Muscle layer of duodenum (tissue), 2 donors: ENCODE measurements around the gene POLR2L.
A peak's percentile ranks its signal among the peaks of the same experiment; 100 is the strongest.

ENCODE experiments used
- H3K27ac ChIP-seq: one replicate; pipeline ENCODE4 v1.7.0; 2013; ENCODE audit warnings: mild to moderate bottlenecking, low read length
- H3K27me3 ChIP-seq: one replicate; pipeline ENCODE4 v1.7.0; 2013; ENCODE audit warnings: low read depth, mild to moderate bottlenecking, control low read depth, low read length
- H3K36me3 ChIP-seq, 2 donors: one replicate each; pipeline ENCODE4 v1.7.0; 2013; ENCODE audit warnings: low read length in 2 of 2, control low read depth in 1 of 2, mild to moderate bottlenecking in 1 of 2; ENCODE audit not compliant: insufficient read depth in 2 of 2, control insufficient read depth in 1 of 2
- H3K4me1 ChIP-seq, 2 donors: one replicate each; pipeline ENCODE4 v1.7.0; 2013; ENCODE audit warnings: low read length in 2 of 2, mild to moderate bottlenecking in 2 of 2, control low read depth in 1 of 2, moderate library complexity in 1 of 2; ENCODE audit not compliant: insufficient read depth in 2 of 2, control insufficient read depth in 1 of 2
- H3K4me3 ChIP-seq, 2 donors: one replicate each; pipeline ENCODE4 v1.7.0; 2013; ENCODE audit warnings: low read length in 2 of 2, low read depth in 1 of 2, mild to moderate bottlenecking in 1 of 2
- H3K9me3 ChIP-seq, 2 donors: one replicate each; pipeline ENCODE4 v1.7.0; 2013; ENCODE audit warnings: low read length in 2 of 2, control low read depth in 1 of 2, mild to moderate bottlenecking in 1 of 2; ENCODE audit not compliant: control insufficient read depth in 1 of 2
- donor health status: healthy.

POLR2L gene

DNA sequence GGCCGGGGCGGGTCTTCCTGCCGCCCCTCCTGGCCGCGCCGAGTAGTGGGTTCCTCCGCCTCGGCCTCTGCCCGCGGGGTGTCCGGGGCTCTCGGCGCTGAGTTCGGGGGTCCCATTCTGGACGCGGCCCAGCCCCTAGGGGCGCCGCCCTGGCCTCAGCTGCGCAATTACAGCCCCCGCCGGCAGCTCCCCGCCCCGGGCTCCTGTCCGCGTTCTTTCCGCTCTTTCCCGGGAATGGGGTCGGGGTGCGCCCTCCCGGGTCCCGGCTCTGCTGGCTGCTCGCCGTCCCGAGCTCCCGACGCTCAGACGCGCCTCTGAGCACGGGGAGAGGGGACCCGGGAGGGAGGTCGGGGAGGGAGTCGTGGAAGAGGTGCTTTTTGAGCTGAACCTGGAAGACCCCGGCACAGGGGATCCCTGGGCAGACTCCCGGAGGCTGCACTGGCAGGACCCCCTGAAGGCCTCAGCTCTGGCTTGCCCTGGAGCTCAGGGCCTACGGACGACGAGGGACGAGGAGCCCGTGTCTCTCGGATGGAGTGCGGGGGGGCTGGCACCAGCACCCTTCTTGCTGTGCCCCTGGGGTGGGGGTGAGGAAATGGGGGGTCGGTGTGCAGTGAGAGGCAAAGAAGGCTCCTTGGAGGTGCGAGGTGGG is 881 bp upstream of the POLR2L start:
- H3K27me3 ChIP-seq: no peaks in the 10 kb centered on the region
- H3K4me3 ChIP-seq: peak overlapping the region; percentile 59 to 99
- no peaks in the 10 kb centered on the region for H3K9me3 ChIP-seq
- peaks cover 11 to 57% of the 10 kb centered on the region in 2 donors for H3K4me1 ChIP-seq
- peaks cover 7 to 26% of the 10 kb centered on the region in 2 donors for H3K36me3 ChIP-seq
- peak overlapping the region; percentile 45 for H3K27ac ChIP-seq

GRCh38 chr11:841981-842369 is 354 bp downstream of the POLR2L start:
- peak overlapping the region; percentile 31 for H3K27ac ChIP-seq
- H3K27me3 ChIP-seq: no peaks in the 10 kb centered on the region
- H3K4me3 ChIP-seq: peak overlapping the region; percentile 74 to 99
- no peaks in the 10 kb centered on the region for H3K9me3 ChIP-seq
- peaks cover 10 to 37% of the 10 kb centered on the region in 2 donors for H3K36me3 ChIP-seq
- peaks cover 11 to 56% of the 10 kb centered on the region in 2 donors for H3K4me1 ChIP-seq

GRCh38 chr11:839875-840617 is 2.3 kb downstream of the POLR2L start:
- no peaks in the 10 kb centered on the region for H3K27me3 ChIP-seq
- H3K4me3 ChIP-seq: peak overlapping the region in 1 of 2 donors; percentile 99
- no peaks in the 10 kb centered on the region for H3K9me3 ChIP-seq
- H3K36me3 ChIP-seq: peaks cover 10 to 46% of the 10 kb centered on the region in 2 donors
- no peak overlapping the region for H3K27ac ChIP-seq
- H3K4me1 ChIP-seq: peaks cover 11 to 48% of the 10 kb centered on the region in 2 donors

GRCh38 chr11:839280-839623 is 3.1 kb downstream of the POLR2L start:
- peaks cover 8 to 48% of the 10 kb centered on the region in 2 donors for H3K4me1 ChIP-seq
- H3K9me3 ChIP-seq: no peaks in the 10 kb centered on the region
- H3K27ac ChIP-seq: no peak overlapping the region
- no peak overlapping the region for H3K4me3 ChIP-seq
- H3K27me3 ChIP-seq: no peaks in the 10 kb centered on the region
- peaks cover 10 to 46% of the 10 kb centered on the region in 2 donors for H3K36me3 ChIP-seq

- Histone ChIP-seq H3K27ac (no peak overlapping the region), H3K4me1 (peaks cover 8 to 47% of the 10 kb centered on the region in 2 donors), H3K36me3 (peaks cover 10 to 46% of the 10 kb centered on the region in 2 donors), H3K9me3 (no peaks in the 10 kb centered on the region), H3K27me3 (no peaks in the 10 kb centered on the region), H3K4me3 (no peak overlapping the region)
Observed at GRCh38 chr11:838441-839279, 3.7 kb downstream of the POLR2L start.

- Histone ChIP-seq H3K36me3 (peaks cover 10 to 46% of the 10 kb centered on the region in 2 donors), H3K27ac (no peak overlapping the region), H3K27me3 (no peaks in the 10 kb centered on the region), H3K4me1 (peaks cover 8 to 46% of the 10 kb centered on the region in 2 donors), H3K4me3 (no peak overlapping the region), H3K9me3 (no peaks in the 10 kb centered on the region)
Observed at GRCh38 chr11:837990-838307, 4.4 kb downstream of the POLR2L start.

- Histone ChIP-seq H3K4me3 (no peak overlapping the region), H3K36me3 (peaks cover 10 to 46% of the 10 kb centered on the region in 2 donors), H3K27ac (no peak overlapping the region), H3K4me1 (peaks cover 8 to 48% of the 10 kb centered on the region in 2 donors), H3K9me3 (no peaks in the 10 kb centered on the region), H3K27me3 (no peaks in the 10 kb centered on the region)
Observed at GRCh38 chr11:837189-837989, 4.9 kb downstream of the POLR2L start.

DNA sequence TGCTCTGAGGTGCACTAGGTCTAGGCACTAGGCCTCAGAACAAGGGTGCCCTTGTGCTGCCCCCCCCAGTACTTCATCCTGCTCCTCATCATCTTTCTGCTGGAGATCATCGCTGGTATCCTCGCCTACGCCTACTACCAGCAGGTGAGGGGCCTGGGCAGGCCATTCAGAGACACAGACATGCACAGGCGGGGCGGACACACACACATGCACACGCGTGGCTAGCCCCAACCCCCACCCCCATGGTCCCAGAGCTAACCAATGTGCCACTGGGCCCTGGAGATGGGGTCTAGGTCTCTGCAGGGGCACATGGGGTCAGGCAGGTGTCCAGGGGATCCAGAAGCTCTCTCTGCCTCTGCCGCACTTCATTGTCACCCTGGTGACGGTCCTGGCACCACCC is 5.6 kb downstream of the POLR2L start:
- Histone ChIP-seq H3K4me3 (no peak overlapping the region), H3K4me1 (peaks cover 8 to 55% of the 10 kb centered on the region in 2 donors), H3K36me3 (peaks cover 10 to 46% of the 10 kb centered on the region in 2 donors), H3K27me3 (no peaks in the 10 kb centered on the region), H3K27ac (no peak overlapping the region), H3K9me3 (no peaks in the 10 kb centered on the region)

DNA sequence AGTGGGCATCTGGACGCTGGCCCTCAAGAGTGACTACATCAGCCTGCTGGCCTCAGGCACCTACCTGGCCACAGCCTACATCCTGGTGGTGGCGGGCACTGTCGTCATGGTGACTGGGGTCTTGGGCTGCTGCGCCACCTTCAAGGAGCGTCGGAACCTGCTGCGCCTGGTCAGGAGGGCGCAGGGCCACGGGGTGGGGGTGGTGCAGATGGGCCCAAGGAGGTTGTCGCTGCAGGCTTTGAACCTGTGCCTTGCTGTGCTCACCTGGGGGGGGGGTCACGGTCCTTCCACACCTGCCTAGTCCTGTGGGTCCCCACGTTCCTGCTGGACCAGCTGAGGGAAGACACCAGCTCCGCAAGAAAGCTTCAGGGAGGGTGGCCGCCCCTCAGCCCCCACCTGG is 6.1 kb downstream of the POLR2L start:
- no peak overlapping the region for H3K4me3 ChIP-seq
- peaks cover 10 to 46% of the 10 kb centered on the region in 2 donors for H3K36me3 ChIP-seq
- no peak overlapping the region for H3K27ac ChIP-seq
- no peaks in the 10 kb centered on the region for H3K27me3 ChIP-seq
- no peaks in the 10 kb centered on the region for H3K9me3 ChIP-seq
- peaks cover 7 to 55% of the 10 kb centered on the region in 2 donors for H3K4me1 ChIP-seq

DNA sequence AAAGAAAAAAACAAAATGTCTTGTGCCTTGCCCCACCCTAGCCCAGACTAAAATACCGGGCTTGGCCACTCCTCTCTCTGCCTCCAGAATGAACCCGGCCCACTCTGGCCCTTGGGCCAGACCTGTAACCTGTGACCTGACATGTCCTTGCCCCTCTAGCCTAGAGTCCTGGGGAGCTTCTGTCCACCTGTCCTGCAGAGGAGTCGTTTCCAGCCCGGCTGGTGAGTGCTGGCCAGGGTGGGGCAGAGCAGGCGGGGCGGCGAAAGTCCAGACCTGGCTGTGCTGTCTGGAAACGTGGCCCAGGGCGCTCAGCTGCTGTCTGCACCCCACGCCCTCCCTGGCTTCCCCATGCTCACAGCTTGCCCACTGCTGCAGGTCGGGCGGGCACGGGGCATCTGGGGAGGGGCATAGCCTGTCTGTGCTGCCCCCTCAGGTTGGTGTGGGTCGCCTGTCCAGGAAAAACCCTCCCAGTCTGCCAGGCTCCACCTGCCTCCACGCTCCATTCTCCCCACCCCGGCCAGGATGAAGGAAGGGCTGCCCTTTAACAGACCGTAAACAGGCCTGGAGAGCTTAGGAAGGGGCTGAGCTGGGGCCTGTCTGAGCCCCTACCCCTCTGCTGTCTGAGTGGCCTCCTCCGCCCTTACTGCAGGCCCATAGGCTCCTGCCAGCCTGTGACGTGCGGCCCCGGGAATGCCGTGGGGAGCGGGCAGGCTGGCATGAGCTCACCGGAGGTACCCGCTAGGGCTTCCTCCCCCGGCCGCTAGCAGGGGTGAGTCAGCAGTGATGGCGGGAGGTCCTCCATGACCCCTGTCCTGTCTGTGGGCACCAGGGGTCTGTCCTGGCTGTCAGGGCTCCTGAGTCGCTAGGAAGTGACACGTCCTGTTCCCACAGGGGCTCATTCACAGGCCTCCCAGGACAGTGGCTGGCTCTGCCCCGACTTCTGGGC is 7.7 kb downstream of the POLR2L start:
- H3K4me3 ChIP-seq: peak overlapping the region; percentile 26 to 77
- H3K27ac ChIP-seq: peak overlapping the region; percentile 85
- H3K27me3 ChIP-seq: no peaks in the 10 kb centered on the region
- peaks cover 0 to 57% of the 10 kb centered on the region in 2 donors for H3K4me1 ChIP-seq
- H3K36me3 ChIP-seq: peaks cover 6 to 34% of the 10 kb centered on the region in 2 donors
- H3K9me3 ChIP-seq: no peaks in the 10 kb centered on the region
